HG03135 (cell line): ENCODE data around the gene CNTN5.
"Not testable (repeated sequence)": the region's sequence is repeated elsewhere in the genome, so short reads cannot be mapped to it uniquely, and the experiment has no call there.

Experiments
- ATAC-seq: cut with Tn5 transposase; IDR thresholded peaks from one replicate; pipeline ENCODE4 v1.9.1; 2021; ENCODE audit warnings: mild to moderate bottlenecking, moderate library complexity; ENCODE audit not compliant: unreplicated experiment

CNTN5 gene

GRCh38 chr11:99708928-99709672 lies 688.4 kb downstream of the CNTN5 start:
- ATAC-seq, result no peak

- ATAC-seq, result no peak
Observed at GRCh38 chr11:99716302-99716701, 695.6 kb downstream of the CNTN5 start.

- ATAC-seq, result no peak
Observed at GRCh38 chr11:99718291-99718690, 697.5 kb downstream of the CNTN5 start.

DNA sequence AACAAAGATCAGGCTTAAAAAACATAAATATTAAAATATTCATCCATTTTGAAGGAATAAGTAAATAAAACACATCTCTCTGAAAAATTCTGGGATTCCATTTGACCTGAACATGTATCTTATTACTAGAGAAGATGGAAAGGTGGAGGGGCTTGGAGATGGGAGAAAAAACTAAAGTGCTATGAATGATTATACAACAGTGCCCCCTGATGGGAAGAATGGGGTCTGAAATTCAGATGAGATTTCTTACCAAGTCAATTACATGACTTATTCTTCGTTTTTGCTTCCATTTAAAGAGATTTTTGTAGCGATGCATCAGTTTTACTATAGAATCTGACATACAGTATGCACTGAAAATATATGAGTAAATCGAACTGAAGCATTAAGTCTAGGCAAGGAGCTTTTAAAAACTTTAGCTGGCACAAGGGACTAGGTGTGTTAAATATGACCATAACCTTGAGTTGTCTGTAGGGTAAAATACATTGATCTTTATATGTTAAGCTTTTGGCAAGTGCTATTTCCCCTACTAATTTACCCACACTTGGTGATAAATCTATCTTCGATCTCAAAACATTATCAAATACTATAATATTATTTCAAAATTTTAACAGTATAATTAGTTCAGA lies 718.8 kb downstream of the CNTN5 start:
- ATAC-seq, result no peak

DNA sequence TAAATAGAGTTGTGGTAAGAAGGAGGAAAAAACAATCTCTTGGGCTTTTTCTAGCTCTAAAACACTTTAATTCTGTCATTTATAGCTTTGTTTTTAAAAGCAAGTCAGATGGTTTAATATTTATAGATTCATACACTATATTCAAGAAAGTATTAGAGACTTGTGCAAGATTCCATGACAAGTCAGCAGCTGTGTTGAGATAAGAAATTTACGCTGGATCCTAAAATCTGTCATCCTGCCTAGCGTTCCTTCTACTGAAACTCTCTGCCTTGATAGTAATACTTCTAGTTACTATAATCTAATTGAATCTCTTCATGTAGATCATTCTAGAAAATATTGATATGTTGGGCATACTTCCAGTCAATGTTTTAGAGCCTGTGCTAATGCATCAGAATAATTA lies 721.8 kb downstream of the CNTN5 start:
- no peak for ATAC-seq

DNA sequence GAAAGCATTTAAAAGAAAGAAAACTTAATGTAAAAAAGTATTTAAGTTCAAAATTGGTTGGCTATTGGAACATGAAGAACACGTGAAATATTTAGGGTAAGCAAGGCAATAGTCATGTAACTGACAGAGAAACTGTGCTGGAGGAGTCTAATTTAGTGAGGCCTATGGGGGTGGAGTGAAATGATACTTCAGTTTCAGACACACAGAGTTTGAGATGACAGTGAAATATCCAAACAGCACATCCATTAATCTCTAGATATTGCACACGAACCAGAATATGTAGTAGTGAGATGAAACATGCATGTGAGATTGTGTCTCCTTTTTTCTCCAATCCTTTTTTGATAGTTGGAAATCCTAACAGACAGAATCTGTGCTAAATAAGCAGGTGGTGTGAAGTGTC lies 739.0 kb downstream of the CNTN5 start:
- ATAC-seq, result no peak

DNA sequence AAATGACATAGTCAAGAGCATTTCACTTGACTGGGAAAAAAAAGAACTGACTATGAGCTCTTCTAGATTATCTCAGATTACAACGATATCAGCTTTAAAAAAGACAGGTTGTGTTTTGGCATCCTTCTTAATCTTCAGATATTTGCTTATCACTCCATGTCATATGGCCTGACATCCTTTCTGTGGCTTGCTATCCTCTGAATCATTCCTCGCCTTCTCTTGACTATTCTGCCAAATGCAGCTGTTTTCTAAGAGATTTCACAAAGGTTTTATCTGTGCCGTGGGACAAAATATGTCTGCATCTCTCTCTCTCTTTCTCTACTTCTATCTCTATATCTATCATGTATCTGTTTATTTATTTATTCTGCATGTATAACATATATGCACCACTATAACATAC lies 746.1 kb downstream of the CNTN5 start:
- no peak for ATAC-seq

DNA sequence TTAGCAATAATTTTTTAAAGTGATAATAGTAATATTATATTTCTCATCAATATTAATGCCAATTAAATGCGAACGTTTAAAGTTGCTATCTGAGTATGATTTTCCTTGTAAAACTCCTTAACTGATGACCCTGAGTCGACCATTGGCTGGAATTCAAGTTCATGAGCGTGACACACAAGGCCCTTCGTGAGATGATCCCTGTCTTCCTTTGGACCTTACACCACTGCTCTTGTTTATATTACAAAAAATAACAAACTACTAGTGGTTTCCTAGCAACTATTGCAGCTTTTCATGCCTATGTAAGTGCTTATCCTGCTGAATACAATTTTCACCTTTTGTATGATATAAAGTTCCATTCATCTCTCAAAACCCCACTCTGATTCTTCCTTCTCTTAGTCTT lies 752.9 kb downstream of the CNTN5 start:
- no peak for ATAC-seq

- ATAC-seq, result no peak
Observed at GRCh38 chr11:99781074-99781473, 760.3 kb downstream of the CNTN5 start.

GRCh38 chr11:99791354-99791753 lies 770.6 kb downstream of the CNTN5 start:
- ATAC-seq, result no peak

DNA sequence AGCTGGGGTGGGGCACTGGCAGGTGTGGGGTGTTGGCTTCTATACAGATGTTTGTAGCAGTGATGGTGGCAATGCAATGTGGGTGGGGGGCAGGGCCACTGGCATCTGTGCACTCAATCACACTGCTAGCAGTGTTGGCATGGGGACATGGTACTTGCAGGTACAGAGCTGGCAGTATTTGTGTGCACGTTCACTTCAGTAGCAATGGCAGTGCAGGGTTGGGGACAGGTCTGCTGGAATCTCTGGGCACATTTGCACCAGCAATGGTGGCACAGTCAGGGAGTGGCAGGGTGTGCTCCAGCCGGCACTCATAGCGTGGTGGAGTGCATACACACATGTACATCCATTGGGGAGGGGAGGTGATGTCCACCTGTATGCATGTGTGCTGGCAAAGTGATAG lies 775.2 kb downstream of the CNTN5 start:
- ATAC-seq, result no peak

- ATAC-seq, result no peak
Observed at GRCh38 chr11:99803501-99803900, 782.8 kb downstream of the CNTN5 start.

DNA sequence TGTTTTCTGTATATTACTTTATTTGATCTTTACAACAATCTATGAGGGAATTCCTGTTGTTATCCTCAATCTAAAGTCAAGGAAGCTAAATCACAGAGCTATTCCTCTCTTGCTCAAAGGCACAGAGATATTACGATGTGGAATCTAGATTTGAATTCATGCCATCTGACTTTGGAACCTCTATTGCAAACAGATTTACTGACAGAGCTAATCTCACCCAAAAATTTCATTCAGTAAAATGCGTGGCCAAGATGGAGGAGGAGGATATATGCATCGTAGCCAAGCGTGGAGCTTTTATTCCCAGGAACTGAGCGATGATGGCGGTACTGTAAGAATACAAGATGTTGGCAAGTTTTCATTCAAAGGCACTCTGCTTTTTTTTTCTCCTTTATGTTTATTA lies 791.8 kb downstream of the CNTN5 start:
- no peak for ATAC-seq

DNA sequence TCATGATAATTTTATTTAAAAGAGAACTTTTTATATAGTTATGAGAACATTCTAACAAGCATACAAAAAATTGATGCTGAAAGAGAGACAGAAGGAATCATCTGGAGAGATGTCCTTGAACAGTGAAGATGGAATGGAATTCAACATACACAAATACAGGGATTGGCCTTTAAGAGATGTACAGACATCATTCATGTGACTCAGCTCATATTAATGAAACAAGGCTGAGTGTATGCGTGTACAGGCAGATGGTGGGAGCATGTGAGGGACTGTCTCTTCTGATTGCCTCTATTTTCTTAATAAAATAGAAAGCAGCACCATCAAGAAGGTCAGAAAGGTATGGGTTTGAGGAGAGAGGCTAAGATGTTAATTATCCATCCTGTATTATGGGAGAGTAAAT lies 793.3 kb downstream of the CNTN5 start:
- no peak for ATAC-seq

DNA sequence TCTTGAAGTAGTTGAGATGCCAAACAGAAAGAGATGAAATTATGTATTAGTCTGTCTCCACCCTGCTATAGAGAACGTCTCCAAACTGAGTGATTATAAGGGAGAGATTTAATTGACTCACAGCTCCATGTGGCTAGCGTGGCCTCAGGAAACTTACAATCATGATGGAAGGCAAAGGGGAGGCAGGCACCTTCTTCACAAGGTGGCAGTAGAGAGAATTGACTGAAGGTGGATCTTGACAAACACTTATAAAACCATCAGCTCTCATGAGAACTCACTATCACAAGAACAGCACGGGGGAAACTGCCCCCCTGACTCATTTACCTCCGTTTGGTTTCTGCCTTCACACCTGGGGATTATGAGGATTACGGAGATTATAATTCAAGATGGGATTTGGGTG lies 794.0 kb downstream of the CNTN5 start:
- no peak for ATAC-seq

GRCh38 chr11:99818991-99819390 lies 798.2 kb downstream of the CNTN5 start:
- no peak for ATAC-seq

DNA sequence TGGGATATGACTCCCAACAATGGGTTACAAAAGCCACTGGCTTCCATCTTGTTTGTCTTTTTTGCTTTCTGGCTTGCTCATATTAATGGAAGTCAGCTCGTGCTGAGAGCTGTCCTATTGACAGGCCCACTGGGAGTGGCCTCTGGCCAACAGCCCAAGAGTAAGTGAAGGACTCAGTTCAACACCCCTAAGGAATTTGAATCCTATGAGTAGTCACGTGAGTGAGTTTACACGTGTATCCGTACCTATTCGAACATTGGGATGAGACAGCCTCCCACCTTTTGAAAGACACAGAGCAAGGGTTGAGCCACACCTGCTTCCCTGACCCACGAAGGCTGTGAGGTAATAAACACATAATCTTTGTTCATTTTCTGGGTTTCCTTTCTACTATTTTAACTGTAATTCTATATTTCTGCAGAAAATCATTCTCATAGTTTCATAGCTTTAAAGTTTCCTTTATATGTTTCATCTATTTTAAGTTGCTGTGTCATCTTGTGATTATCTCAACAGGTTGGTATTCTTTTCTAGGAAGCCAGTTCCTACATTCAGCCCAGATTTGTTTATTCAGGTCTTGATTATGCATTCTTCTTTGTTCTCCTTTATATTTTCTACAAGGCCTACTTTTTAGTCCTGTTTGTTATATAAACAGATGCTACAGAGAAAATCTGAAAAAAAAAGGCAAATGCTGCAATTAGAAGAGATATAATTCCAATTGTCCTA lies 802.3 kb downstream of the CNTN5 start:
- no peak for ATAC-seq

DNA sequence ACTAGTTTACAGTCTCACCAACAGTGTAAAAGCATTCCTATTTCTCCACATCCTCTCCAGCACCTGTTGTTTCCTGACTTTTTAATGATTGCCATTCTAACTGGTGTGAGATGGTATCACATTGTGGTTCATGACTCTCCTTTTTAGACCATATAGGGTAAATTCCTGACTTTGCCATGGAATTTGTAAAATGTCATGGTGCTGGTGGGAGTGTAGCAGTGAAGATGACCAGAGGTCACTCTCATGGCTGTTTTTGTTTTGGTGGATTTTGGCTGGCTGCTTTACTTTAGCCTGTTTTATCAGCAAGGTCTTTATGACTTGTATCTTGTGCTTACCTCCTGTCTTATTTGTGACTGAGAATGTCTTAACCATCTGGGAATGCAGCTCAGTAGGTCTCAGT lies 816.0 kb downstream of the CNTN5 start:
- ATAC-seq, result not testable (repeated sequence)

DNA sequence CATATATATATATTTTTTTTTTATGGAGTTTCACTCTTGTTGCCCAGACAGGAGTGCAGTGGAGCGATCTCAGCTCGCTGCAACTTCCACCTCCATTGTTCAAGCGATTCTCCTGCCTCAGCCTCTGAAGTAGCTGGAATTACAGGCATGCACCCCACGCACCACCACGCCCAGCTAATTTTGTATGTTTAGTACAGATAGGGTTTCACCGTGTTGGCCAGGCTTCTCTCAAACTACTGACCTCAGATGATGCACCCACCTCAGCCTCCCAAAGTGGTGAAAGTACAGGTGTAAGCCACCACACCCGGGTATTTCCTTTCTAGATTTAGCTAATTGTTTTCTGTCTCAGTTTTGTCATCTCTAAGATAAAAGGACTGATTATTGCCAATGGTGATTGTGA lies 821.1 kb downstream of the CNTN5 start:
- ATAC-seq, result no peak

DNA sequence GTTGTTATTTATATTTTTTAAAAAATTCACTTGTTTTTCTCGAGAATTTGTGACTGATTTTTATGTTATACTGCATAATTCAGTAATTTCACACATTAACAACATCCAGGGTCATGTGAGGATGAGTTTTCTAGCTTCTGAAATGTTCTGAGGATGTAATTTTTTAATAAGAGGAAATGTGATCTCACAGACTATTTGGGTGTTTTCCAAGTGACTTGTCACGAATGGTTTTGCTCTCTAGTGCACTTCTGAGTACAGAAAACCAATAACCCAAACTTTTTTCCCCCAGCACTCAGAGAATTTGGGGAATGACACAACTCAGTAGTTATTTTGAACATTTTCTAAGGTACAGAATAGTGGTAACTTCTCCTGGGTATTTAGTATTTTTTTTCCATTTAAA lies 845.2 kb downstream of the CNTN5 start:
- no peak for ATAC-seq

DNA sequence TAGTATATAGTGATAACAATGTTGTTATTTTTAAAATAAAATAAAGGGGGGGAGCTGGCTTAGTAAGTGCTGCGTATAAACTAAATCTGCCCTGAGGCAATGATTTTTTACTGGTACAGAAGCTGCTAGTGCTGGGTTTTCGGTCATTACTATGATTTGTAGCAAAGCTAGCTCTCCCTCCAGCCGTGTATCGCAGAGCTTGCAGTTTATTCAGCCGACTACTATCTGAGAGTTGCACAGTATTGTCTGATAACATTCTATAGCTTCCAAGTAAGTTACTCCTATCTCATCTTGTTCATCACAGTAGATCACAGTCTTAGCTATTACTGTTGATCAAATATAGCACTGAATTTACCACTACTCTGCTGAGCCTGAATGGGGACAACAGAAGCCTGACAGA lies 860.9 kb downstream of the CNTN5 start:
- ATAC-seq, result no peak

DNA sequence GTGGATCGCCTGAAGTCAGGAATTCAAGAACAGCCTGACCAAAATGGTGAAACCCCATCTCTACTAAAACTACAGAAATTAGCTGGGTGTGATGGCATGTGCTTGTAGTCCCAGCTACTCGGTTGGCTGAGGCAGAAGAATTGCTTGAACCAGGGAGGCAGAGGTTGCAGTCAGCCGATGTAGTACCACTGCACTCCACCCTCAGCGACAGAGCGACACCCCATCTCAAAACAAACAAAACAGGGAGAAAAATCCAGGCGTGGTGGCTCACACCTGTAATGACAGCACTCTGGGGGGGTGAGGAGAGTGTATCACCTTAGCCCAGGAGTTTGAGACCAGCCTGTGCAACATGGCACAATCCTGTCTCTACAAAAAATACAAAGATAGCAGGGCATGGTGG lies 864.0 kb downstream of the CNTN5 start:
- ATAC-seq, result no peak
